Keratinocyte (primary cell): ENCODE measurements around the gene EP300.

Experiments used
- EZH2 ChIP-seq: IDR thresholded peaks from one replicate; pipeline ENCODE4 v1.6.1; 2012; ENCODE audit warnings: inconsistent platforms, mild to moderate bottlenecking, low read length, moderate library complexity
- TF ChIP-seq, protein P1 (sequence below), 3 experiments: IDR thresholded peaks in 1 of 3; conservative IDR thresholded peaks in 1 of 3; optimal IDR thresholded peaks in 1 of 3; 2 replicates in 2 of 3; 3 replicates in 1 of 3; pipeline versions ENCODE3 to v1.5.1; 2011; ENCODE audit warnings: low read length in 3 of 3, mild to moderate bottlenecking in 3 of 3, moderate library complexity in 2 of 3, control low read depth in 1 of 3, inconsistent platforms in 1 of 3; ENCODE audit not compliant: insufficient read depth in 2 of 3; ENCODE audit errors: extremely low read depth in 1 of 3

DNA sequence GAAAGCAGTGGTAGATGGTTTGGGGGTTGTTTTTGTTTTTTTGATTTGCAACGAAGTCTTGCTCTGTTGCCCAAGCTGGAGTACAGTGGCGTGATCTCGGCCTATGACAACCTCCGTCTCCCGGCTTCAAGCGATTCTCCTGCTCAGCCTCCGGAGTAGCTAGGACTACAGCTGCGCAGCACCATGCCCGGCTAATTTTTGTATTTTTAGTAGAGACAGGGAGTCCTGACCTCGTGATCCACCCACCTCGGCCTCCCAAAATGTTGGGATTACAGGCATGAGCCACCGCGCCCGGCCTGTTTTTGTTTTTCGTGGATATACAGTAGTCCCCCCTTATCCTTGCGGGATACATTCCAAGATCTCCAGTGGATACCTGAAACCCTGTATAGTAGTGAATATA, 6.6 kb downstream of the EP300 start:
- TF ChIP-seq, protein P1, sequence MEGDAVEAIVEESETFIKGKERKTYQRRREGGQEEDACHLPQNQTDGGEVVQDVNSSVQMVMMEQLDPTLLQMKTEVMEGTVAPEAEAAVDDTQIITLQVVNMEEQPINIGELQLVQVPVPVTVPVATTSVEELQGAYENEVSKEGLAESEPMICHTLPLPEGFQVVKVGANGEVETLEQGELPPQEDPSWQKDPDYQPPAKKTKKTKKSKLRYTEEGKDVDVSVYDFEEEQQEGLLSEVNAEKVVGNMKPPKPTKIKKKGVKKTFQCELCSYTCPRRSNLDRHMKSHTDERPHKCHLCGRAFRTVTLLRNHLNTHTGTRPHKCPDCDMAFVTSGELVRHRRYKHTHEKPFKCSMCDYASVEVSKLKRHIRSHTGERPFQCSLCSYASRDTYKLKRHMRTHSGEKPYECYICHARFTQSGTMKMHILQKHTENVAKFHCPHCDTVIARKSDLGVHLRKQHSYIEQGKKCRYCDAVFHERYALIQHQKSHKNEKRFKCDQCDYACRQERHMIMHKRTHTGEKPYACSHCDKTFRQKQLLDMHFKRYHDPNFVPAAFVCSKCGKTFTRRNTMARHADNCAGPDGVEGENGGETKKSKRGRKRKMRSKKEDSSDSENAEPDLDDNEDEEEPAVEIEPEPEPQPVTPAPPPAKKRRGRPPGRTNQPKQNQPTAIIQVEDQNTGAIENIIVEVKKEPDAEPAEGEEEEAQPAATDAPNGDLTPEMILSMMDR (optimal IDR thresholded peaks at IDR 0.05 in 1 of 3, IDR thresholded peaks at IDR 0.05 in 1 of 3, conservative IDR thresholded peaks at IDR 0.05 in 1 of 3; ENCODE audit: extremely low read depth in 1 of 3, insufficient read depth in 2 of 3, low read length in 3 of 3) = no peak
- TF ChIP-seq EZH2 = no peak
